Uterus (tissue), 4 donors: ENCODE data around the gene MUC20. TPM values are rescaled to one million over a fixed set of nuclear protein-coding genes. Genes with fewer than 3 reads are reported as not detected.
"Not testable (repeated sequence)": the region's sequence is repeated elsewhere in the genome, so short reads cannot be mapped to it uniquely, and the experiment has no call there.

Experiments
- DNase-seq, 2 donors: peaks; one replicate each; pipeline ENCODE4 v3.0.0-alpha.2; 2019 to 2020
- H3K27ac ChIP-seq, 2 donors: fragments of 200-600 bp; sonication (generic); 1 replicate in 1 of 2; 2 replicates in 1 of 2; pipeline ENCODE4 v1.5.1; 2016 to 2018
- H3K27me3 ChIP-seq, 2 donors: fragments of 200-600 bp; sonication (generic); one replicate each; pipeline ENCODE4 v1.5.1; 2018 to 2019; ENCODE audit warnings: control low read depth in 1 of 2
- H3K36me3 ChIP-seq, 2 donors: fragments of 200-600 bp; sonication (generic); one replicate each; pipeline ENCODE4 v1.5.1; 2019; ENCODE audit warnings: control low read depth in 1 of 2
- H3K4me1 ChIP-seq, 2 donors: fragments of 200-600 bp; sonication (generic); one replicate each; pipeline ENCODE4 v1.5.1; 2018 to 2019; ENCODE audit warnings: control low read depth in 1 of 2
- H3K4me3 ChIP-seq, 2 donors: fragments of 200-600 bp; sonication (generic); 1 replicate in 1 of 2; 2 replicates in 1 of 2; pipeline ENCODE4 v1.5.1; 2018 to 2019; ENCODE audit warnings: mild to moderate bottlenecking in 1 of 2
- H3K9me3 ChIP-seq, 2 donors: fragments of 200-600 bp; sonication (generic); one replicate each; pipeline ENCODE4 v1.5.1; 2019; ENCODE audit warnings: control low read depth in 1 of 2
- CTCF ChIP-seq, 4 experiments: fragments of 200-600 bp in 2 of 4; fragments of 450-650 bp in 2 of 4; sonication (generic) in 2 of 4; IDR thresholded peaks; one replicate each; pipeline ENCODE4 v1.5.1; 2016 to 2019; ENCODE audit warnings: antibody characterized with exemption in 4 of 4, mild to moderate bottlenecking in 2 of 4, moderate library complexity in 1 of 4
- POLR2A ChIP-seq, 2 donors: fragments of 450-650 bp; IDR thresholded peaks; one replicate each; pipeline ENCODE4 v1.6.1; 2016; ENCODE audit warnings: antibody characterized with exemption in 2 of 2, mild to moderate bottlenecking in 1 of 2, moderate library complexity in 1 of 2
- intact Hi-C: fragments of 100-400 bp; cut with DNase I; formaldehyde crosslinking; loops from one replicate; pipeline ENCODE4 v1.15.1; 2023; ENCODE audit warnings: low total_unique reads
- total RNA-seq, 4 donors: library from RNA; depleted of rRNA in 3 of 4; stranded (reverse); fragments of >200 nt in 3 of 4; gene quantifications; one replicate each; pipeline versions ENCODE4 v1.1.0 to v1.2.4, GENCODE V29; 2014 to 2023
- donor health status: DM: yes; HTN: yes; CAD: no.

Gene MUC20
- total RNA-seq, 4 donors from 2014 or later: 0.29 to 17.6 (median 4.4) TPM

- no peak for DNase-seq
- intact Hi-C loops: no loop called here
- no peak for TF ChIP-seq POLR2A (IDR thresholded peaks at IDR 0.05)
- no peak for TF ChIP-seq CTCF (IDR thresholded peaks at IDR 0.05)
- no peaks in the 10 kb centered on the region for H3K4me1 ChIP-seq
- H3K27ac ChIP-seq: no peak overlapping the region
- H3K36me3 ChIP-seq: no peaks in the 10 kb centered on the region
- no peaks in the 10 kb centered on the region for H3K27me3 ChIP-seq
- H3K4me3 ChIP-seq: no peak overlapping the region
- no peaks in the 10 kb centered on the region for H3K9me3 ChIP-seq
Measured at GRCh38 chr3:195748661-195749060, 27.9 kb downstream of the MUC20 start.

DNA sequence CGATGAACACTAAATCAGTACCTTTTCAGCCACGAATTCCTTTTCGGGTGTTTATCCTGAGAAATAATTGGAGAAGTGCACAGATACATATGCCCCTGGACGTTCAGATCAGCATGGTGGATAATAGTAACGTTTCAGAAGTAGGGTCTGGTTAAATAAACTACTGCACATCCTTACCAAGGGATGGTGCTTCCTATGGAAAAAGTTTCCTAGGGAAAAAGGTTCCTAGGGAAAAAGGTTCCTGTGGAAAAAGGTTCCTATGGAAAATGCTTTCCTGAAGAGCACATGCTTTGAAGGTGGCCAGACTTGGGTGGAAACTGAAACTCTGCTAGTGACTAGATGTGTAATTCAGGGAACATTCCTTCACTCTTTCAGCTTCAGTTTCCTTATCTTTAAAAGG lies 28.3 kb downstream of the MUC20 start:
- H3K4me3 ChIP-seq, H3K27me3 ChIP-seq, intact Hi-C loops: not testable (repeated sequence)

GRCh38 chr3:195750797-195751520 lies 30.2 kb downstream of the MUC20 start:
- Histone ChIP-seq H3K27me3 (no peaks in the 10 kb centered on the region), H3K27ac (no peak overlapping the region), H3K4me1 (no peaks in the 10 kb centered on the region), H3K4me3 (no peak overlapping the region), H3K9me3 (no peaks in the 10 kb centered on the region), H3K36me3 (no peaks in the 10 kb centered on the region)
- DNase-seq: no peak
- no peak for TF ChIP-seq CTCF (IDR thresholded peaks at IDR 0.05)
- TF ChIP-seq POLR2A (IDR thresholded peaks at IDR 0.05): no peak
- intact Hi-C loops: no loop called here

More for the DNA sequence above, 28.3 kb downstream of the MUC20 start:
- H3K9me3 ChIP-seq, H3K36me3 ChIP-seq, DNase-seq, H3K4me1 ChIP-seq, H3K27ac ChIP-seq: not testable (repeated sequence)

DNA sequence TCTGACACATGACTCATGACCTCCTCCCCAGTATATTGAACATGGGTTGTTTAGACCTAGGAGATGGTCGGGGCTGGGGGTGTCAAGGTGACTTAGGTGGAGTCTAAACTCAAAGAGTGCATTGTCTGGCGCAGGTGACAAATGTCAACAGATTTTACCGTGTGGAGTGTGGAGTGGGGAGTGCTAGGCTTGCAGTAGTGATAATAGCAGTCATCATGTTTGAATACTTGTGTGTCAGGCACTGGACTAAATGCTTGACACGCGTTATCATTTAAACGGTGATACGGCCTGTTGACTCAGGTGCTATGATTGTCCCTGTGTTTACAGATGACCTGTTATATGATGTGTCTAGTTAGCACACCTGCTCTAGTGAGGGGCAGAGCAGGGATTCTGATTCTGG lies 30.8 kb downstream of the MUC20 start:
- no peak overlapping the region for H3K27ac ChIP-seq
- no peaks in the 10 kb centered on the region for H3K27me3 ChIP-seq
- TF ChIP-seq POLR2A (IDR thresholded peaks at IDR 0.05) (no peak), CTCF (IDR thresholded peaks at IDR 0.05) (no peak)
- H3K4me1 ChIP-seq: no peaks in the 10 kb centered on the region
- intact Hi-C loops: no loop called here
- no peak for DNase-seq
- H3K4me3 ChIP-seq: no peak overlapping the region
- H3K36me3 ChIP-seq: no peaks in the 10 kb centered on the region
- H3K9me3 ChIP-seq: no peaks in the 10 kb centered on the region

DNA sequence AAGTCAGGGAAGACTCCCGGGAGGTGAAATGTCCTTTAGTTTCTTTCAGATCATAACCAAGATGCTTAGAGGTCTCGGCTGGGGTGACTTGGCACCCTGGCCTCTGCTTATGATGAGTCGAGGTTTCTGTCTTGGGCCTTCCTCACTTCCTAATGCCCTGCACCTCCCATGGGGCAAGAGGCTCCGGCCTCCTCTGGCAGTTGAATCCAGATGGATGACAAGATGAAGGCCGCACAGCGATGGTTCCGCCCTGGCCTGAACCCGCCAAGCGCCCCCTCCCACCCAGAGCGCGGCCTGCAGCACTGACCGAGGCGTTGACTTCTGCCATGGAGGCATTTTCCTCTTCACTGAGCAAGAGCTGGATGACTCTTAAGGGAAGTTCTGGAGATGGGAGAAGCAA lies 31.3 kb downstream of the MUC20 start:
- no peaks in the 10 kb centered on the region for H3K9me3 ChIP-seq
- intact Hi-C loops: no loop called here
- H3K27me3 ChIP-seq: no peaks in the 10 kb centered on the region

More for the DNA sequence above, 31.3 kb downstream of the MUC20 start:
- no peaks in the 10 kb centered on the region for H3K36me3 ChIP-seq
- H3K4me3 ChIP-seq: no peak overlapping the region
- no peak overlapping the region for H3K27ac ChIP-seq
- H3K4me1 ChIP-seq: no peaks in the 10 kb centered on the region
- TF ChIP-seq POLR2A (IDR thresholded peaks at IDR 0.05): no peak
- no peak for TF ChIP-seq CTCF (IDR thresholded peaks at IDR 0.05)
- no peak for DNase-seq
